ENCODE results near the gene CPD.
A peak's percentile ranks its signal among the peaks of the same experiment; 100 is the strongest.
"Not testable (repeated sequence)": the region's sequence is repeated elsewhere in the genome, so short reads cannot be mapped to it uniquely, and the experiment has no call there.

CPD gene

GRCh38 chr17:30378825-30379302 is at the start of gene CPD:
CPD (plus strand) TSS chr17:30378927; CDS start chr17:30378981, 54 bp downstream.
- peak; percentile 85 for DNase-seq (ENCODE audit: low read depth)

GRCh38 chr17:30332057-30332542 is 46.6 kb upstream of the CPD start:
- no peak for DNase-seq (ENCODE audit: low read depth)

GRCh38 chr17:30333503-30334360 is 45.0 kb upstream of the CPD start, which contains the start of gene TMIGD1:
TMIGD1 (minus strand) TSS chr17:30334057; CDS start chr17:30332133, 1,924 bp downstream.
- no peak for DNase-seq (ENCODE audit: low read depth)

- no peak for DNase-seq (ENCODE audit: low read depth)
Observed at GRCh38 chr17:30334421-30334820, 44.3 kb upstream of the CPD start.

- peak; percentile 38 for DNase-seq (ENCODE audit: low read depth)
Observed at GRCh38 chr17:30336369-30337171, 42.2 kb upstream of the CPD start.

- no peak for DNase-seq (ENCODE audit: low read depth)
Observed at GRCh38 chr17:30337393-30337999, 41.2 kb upstream of the CPD start.

- no peak for DNase-seq (ENCODE audit: low read depth)
Observed at GRCh38 chr17:30339086-30339485, 39.6 kb upstream of the CPD start.

GRCh38 chr17:30340801-30341356 is 37.8 kb upstream of the CPD start:
- DNase-seq (ENCODE audit: low read depth) = no peak

- no peak for DNase-seq (ENCODE audit: low read depth)
Observed at GRCh38 chr17:30341703-30342249, 37.0 kb upstream of the CPD start.

GRCh38 chr17:30343244-30343643 is 35.5 kb upstream of the CPD start:
- DNase-seq (ENCODE audit: low read depth) = not testable (repeated sequence)

GRCh38 chr17:30343796-30344195 is 34.9 kb upstream of the CPD start:
- DNase-seq (ENCODE audit: low read depth) = no peak

GRCh38 chr17:30344283-30345088 is 34.2 kb upstream of the CPD start:
- no peak for DNase-seq (ENCODE audit: low read depth)

- DNase-seq (ENCODE audit: low read depth) = no peak
Observed at GRCh38 chr17:30345089-30345433, 33.7 kb upstream of the CPD start.

GRCh38 chr17:30345527-30346075 is 33.1 kb upstream of the CPD start:
- no peak for DNase-seq (ENCODE audit: low read depth)

- no peak for DNase-seq (ENCODE audit: low read depth)
Observed at GRCh38 chr17:30346221-30346795, 32.4 kb upstream of the CPD start.

- no peak for DNase-seq (ENCODE audit: low read depth)
Observed at GRCh38 chr17:30347488-30347887, 31.2 kb upstream of the CPD start.

GRCh38 chr17:30349252-30349651 is 29.5 kb upstream of the CPD start:
- DNase-seq (ENCODE audit: low read depth) = no peak

GRCh38 chr17:30351263-30351662 is 27.5 kb upstream of the CPD start:
- not testable (repeated sequence) for DNase-seq (ENCODE audit: low read depth)

- DNase-seq (ENCODE audit: low read depth) = no peak
Observed at GRCh38 chr17:30351735-30352134, 27.0 kb upstream of the CPD start.

GRCh38 chr17:30352240-30352814 is 26.4 kb upstream of the CPD start:
- no peak for DNase-seq (ENCODE audit: low read depth)

All from CMK (cell line).